K562 (cell line): Measurements from ENCODE around the gene SRPK1. TPM values are rescaled to one million over a fixed set of nuclear protein-coding genes. Genes with fewer than 3 reads are reported as not detected.

Experiments
- ATF1 ChIP-seq, 2 experiments: fragments of 450-650 bp in 1 of 2; IDR thresholded peaks; 2 replicates each; pipeline ENCODE4 v1.6.1; 2016; ENCODE audit warnings: missing compliant biosample characterization in 1 of 2, missing genetic modification characterization in 1 of 2
- CBX8 ChIP-seq: fragments of 200-600 bp; sonication (generic); IDR thresholded peaks from 2 replicates; pipeline ENCODE4 v1.6.1; 2012; ENCODE audit warnings: borderline replicate concordance, mixed run types, low read depth, mild to moderate bottlenecking, moderate library complexity, mixed read lengths, low read length, control low read depth, inconsistent platforms; ENCODE audit not compliant: poor library complexity, severe bottlenecking; ENCODE audit errors: extremely low read depth
- CHD4 ChIP-seq: fragments of 200-600 bp; sonication (generic); IDR thresholded peaks from 3 replicates; pipeline ENCODE4 v1.6.1; 2012; ENCODE audit warnings: low read depth, mild to moderate bottlenecking, mixed read lengths, low read length, inconsistent platforms; ENCODE audit not compliant: insufficient read depth, insufficient replicate concordance, poor library complexity, severe bottlenecking
- DPF2 ChIP-seq: fragments of 450-650 bp; IDR thresholded peaks from 2 replicates; pipeline ENCODE4 v1.6.1; 2016
- EHMT2 ChIP-seq: fragments of 450-650 bp; IDR thresholded peaks from 2 replicates; pipeline ENCODE4 v1.6.1; 2018; ENCODE audit warnings: antibody characterized with exemption
- HNRNPH1 ChIP-seq: fragments of 200-400 bp; formaldehyde crosslinking; optimal IDR thresholded peaks from 2 replicates; pipeline ENCODE3; 2017; ENCODE audit warnings: low read depth, mild to moderate bottlenecking, low read length, moderate library complexity
- JUND ChIP-seq, 2 experiments: IDR thresholded peaks; 2 replicates in 1 of 2; 3 replicates in 1 of 2; pipeline ENCODE4 v1.6.1; 2011; ENCODE audit warnings: borderline replicate concordance in 2 of 2, low read depth in 2 of 2, low read length in 2 of 2, improper control_type of control experiment in 1 of 2, missing biosample characterization in 1 of 2, missing genetic modification characterization in 1 of 2, missing genetic modification reagents in 1 of 2
- KLF16 ChIP-seq: IDR thresholded peaks from 2 replicates; pipeline ENCODE4 v1.6.1; 2016; ENCODE audit warnings: antibody characterized with exemption
- NELFE ChIP-seq: IDR thresholded peaks from 2 replicates; pipeline ENCODE4 v1.6.1; 2011; ENCODE audit warnings: mild to moderate bottlenecking; ENCODE audit not compliant: insufficient read depth, insufficient read length
- NR2C1 ChIP-seq, 2 experiments: fragments of 450-650 bp; IDR thresholded peaks; 2 replicates each; pipeline ENCODE4 v1.6.1; 2017; ENCODE audit warnings: mild to moderate bottlenecking in 2 of 2, antibody characterized with exemption in 1 of 2, inconsistent platforms in 1 of 2, missing compliant biosample characterization in 1 of 2, missing genetic modification characterization in 1 of 2
- polyA plus RNA-seq, 8 experiments: library from polyadenylated mRNA; depleted of rRNA in 4 of 8; stranded (reverse) in 5 of 8; unstranded in 3 of 8; fragments of >200 nt; fragmentation: Nextera tagmentation in 2 of 8; fragmentation: Illumina TruSeq in 1 of 8; extraction: Ambion mirVana in 2 of 8; extraction: Trizol in 1 of 8; gene quantifications; 2 replicates each; pipeline versions ENCODE4 v1.2.1 to v1.2.3, GENCODE V29; 2011 to 2014; ENCODE audit warnings: inconsistent platforms in 1 of 8, missing spikeins in 1 of 8
- total RNA-seq, 7 experiments: library from RNA; depleted of rRNA in 6 of 7; stranded (reverse); fragments of >200 nt in 6 of 7; fragmentation: Illumina TruSeq in 2 of 7; extraction: Trizol in 2 of 7; gene quantifications; 2 replicates each; pipeline versions ENCODE4 v1.2.1 to v1.2.3, GENCODE V29; 2011 to 2021; ENCODE audit warnings: low replicate concordance in 1 of 7
- TF ChIP-seq, protein P1 (sequence below): fragments of 450-650 bp; IDR thresholded peaks from 2 replicates; pipeline ENCODE4 v1.6.1; 2016; ENCODE audit warnings: antibody characterized with exemption
- TF ChIP-seq, protein P2 (sequence below): fragments of 450-650 bp; IDR thresholded peaks from 2 replicates; pipeline ENCODE4 v1.6.1; 2016; ENCODE audit warnings: mild to moderate bottlenecking, moderate library complexity

The SRPK1 gene
- total and polyA plus RNA-seq, 9 of the 15 experiments (the other 6 are each of a cell fraction or from before 2014, with no cell fraction given) = 99.6 to 185 (median 159) TPM

DNA sequence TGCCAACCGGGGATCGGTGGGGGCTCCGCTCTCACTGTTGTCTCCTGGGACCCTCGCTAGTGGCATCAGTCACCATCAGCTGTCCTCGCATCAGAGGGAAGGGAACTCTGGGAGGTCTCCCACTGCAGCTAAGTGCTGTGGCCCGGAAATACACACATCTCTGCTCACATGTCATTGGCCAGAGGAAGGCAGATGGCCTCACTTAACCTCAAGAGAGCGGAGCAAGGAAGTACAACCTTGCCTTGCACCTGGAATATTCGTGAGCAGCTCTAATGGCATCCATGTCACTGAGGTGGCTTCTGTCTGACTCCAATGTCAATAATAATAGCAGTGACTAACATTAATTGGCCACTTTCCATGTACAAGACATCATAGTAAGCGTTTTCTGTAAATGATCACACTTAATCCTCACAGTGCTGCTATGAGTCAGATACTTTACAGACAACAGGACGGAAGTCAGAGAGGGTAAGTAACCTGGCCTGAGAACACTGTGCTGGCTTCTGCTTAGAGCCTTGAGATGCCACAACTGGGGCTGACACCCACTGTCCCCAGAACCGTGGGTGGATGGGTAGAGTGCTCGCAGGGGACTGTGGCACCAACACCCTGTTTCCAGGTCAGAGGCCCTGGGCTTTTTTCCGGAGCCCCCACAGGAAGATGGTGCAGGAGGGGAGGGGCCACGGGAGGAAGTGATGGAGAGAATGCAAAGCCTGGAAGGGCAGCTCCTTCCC is 109.8 kb downstream of the SRPK1 start (continued):
- peak; percentile 64 for TF ChIP-seq NR2C1 (IDR thresholded peaks at IDR 0.05)
- peak; percentile 59 for TF ChIP-seq NR2C1 (tag; IDR thresholded peaks at IDR 0.05)
- TF ChIP-seq NELFE = no peak
- TF ChIP-seq CBX8 = no peak
- TF ChIP-seq CHD4 = no peak
- TF ChIP-seq ATF1 (CRISPR knock-in tag; IDR thresholded peaks at IDR 0.05) = no peak
- TF ChIP-seq ATF1 (tag; IDR thresholded peaks at IDR 0.05) = 0 out of 2 replicates have a peak, but pooled peaks have one; percentile 14
- TF ChIP-seq, protein P1, sequence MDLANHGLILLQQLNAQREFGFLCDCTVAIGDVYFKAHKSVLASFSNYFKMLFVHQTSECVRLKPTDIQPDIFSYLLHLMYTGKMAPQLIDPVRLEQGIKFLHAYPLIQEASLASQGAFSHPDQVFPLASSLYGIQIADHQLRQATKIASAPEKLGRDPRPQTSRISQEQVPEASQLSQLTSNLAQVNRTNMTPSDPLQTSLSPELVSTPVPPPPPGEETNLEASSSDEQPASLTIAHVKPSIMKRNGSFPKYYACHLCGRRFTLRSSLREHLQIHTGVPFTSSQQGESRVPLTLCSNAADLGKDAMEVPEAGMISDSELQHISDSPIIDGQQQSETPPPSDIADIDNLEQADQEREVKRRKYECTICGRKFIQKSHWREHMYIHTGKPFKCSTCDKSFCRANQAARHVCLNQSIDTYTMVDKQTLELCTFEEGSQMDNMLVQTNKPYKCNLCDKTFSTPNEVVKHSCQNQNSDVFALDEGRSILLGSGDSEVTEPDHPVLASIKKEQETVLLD = no peak
- 0 out of 2 replicates have a peak, but pooled peaks have one; percentile 21 for TF ChIP-seq EHMT2
- TF ChIP-seq HNRNPH1 = no peak
- no peak for TF ChIP-seq KLF16
- TF ChIP-seq, protein P2, sequence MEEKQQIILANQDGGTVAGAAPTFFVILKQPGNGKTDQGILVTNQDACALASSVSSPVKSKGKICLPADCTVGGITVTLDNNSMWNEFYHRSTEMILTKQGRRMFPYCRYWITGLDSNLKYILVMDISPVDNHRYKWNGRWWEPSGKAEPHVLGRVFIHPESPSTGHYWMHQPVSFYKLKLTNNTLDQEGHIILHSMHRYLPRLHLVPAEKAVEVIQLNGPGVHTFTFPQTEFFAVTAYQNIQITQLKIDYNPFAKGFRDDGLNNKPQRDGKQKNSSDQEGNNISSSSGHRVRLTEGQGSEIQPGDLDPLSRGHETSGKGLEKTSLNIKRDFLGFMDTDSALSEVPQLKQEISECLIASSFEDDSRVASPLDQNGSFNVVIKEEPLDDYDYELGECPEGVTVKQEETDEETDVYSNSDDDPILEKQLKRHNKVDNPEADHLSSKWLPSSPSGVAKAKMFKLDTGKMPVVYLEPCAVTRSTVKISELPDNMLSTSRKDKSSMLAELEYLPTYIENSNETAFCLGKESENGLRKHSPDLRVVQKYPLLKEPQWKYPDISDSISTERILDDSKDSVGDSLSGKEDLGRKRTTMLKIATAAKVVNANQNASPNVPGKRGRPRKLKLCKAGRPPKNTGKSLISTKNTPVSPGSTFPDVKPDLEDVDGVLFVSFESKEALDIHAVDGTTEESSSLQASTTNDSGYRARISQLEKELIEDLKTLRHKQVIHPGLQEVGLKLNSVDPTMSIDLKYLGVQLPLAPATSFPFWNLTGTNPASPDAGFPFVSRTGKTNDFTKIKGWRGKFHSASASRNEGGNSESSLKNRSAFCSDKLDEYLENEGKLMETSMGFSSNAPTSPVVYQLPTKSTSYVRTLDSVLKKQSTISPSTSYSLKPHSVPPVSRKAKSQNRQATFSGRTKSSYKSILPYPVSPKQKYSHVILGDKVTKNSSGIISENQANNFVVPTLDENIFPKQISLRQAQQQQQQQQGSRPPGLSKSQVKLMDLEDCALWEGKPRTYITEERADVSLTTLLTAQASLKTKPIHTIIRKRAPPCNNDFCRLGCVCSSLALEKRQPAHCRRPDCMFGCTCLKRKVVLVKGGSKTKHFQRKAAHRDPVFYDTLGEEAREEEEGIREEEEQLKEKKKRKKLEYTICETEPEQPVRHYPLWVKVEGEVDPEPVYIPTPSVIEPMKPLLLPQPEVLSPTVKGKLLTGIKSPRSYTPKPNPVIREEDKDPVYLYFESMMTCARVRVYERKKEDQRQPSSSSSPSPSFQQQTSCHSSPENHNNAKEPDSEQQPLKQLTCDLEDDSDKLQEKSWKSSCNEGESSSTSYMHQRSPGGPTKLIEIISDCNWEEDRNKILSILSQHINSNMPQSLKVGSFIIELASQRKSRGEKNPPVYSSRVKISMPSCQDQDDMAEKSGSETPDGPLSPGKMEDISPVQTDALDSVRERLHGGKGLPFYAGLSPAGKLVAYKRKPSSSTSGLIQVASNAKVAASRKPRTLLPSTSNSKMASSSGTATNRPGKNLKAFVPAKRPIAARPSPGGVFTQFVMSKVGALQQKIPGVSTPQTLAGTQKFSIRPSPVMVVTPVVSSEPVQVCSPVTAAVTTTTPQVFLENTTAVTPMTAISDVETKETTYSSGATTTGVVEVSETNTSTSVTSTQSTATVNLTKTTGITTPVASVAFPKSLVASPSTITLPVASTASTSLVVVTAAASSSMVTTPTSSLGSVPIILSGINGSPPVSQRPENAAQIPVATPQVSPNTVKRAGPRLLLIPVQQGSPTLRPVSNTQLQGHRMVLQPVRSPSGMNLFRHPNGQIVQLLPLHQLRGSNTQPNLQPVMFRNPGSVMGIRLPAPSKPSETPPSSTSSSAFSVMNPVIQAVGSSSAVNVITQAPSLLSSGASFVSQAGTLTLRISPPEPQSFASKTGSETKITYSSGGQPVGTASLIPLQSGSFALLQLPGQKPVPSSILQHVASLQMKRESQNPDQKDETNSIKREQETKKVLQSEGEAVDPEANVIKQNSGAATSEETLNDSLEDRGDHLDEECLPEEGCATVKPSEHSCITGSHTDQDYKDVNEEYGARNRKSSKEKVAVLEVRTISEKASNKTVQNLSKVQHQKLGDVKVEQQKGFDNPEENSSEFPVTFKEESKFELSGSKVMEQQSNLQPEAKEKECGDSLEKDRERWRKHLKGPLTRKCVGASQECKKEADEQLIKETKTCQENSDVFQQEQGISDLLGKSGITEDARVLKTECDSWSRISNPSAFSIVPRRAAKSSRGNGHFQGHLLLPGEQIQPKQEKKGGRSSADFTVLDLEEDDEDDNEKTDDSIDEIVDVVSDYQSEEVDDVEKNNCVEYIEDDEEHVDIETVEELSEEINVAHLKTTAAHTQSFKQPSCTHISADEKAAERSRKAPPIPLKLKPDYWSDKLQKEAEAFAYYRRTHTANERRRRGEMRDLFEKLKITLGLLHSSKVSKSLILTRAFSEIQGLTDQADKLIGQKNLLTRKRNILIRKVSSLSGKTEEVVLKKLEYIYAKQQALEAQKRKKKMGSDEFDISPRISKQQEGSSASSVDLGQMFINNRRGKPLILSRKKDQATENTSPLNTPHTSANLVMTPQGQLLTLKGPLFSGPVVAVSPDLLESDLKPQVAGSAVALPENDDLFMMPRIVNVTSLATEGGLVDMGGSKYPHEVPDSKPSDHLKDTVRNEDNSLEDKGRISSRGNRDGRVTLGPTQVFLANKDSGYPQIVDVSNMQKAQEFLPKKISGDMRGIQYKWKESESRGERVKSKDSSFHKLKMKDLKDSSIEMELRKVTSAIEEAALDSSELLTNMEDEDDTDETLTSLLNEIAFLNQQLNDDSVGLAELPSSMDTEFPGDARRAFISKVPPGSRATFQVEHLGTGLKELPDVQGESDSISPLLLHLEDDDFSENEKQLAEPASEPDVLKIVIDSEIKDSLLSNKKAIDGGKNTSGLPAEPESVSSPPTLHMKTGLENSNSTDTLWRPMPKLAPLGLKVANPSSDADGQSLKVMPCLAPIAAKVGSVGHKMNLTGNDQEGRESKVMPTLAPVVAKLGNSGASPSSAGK = 0 out of 2 replicates have a peak, but pooled peaks have one; percentile 20
- TF ChIP-seq DPF2 = 0 out of 2 replicates have a peak, but pooled peaks have one; percentile 11
- no peak for TF ChIP-seq JUND (IDR thresholded peaks at IDR 0.05; ENCODE audit: borderline replicate concordance, low read depth, low read length)
- TF ChIP-seq JUND (tag; IDR thresholded peaks at IDR 0.05; ENCODE audit: borderline replicate concordance, low read depth, low read length) = peak; percentile 45; the same call in 1 of the 3 replicates
